ENCODE data around the gene FUT1. TPM values are rescaled to one million over a fixed set of nuclear protein-coding genes. Genes with fewer than 3 reads are reported as not detected.

FUT1 gene
- 1 to 10 TPM in 3 of 4 donors, under 1 TPM in 1; 0.54 to 3.5 (median 2.6) TPM for total RNA-seq

GRCh38 chr19:48752496-48753365 is at the start of gene FUT1:
TSS of gene FUT1 (minus strand) at chr19:48752641. CDS start at chr19:48751281, 1,360 bp downstream.
- peak; percentile 81 for ATAC-seq
- 0 to 4% methylated on average over 5 to 6 of the region's 73 CpGs for WGBS, 2 donors (ENCODE audit: low coverage in 1 of 2)
- no peaks in the 10 kb centered on the region for H3K9me3 ChIP-seq
- H3K4me1 ChIP-seq: peaks cover 0 to 22% (median 10%) of the 10 kb centered on the region in 3 donors
- H3K36me3 ChIP-seq: no peaks in the 10 kb centered on the region
- TF ChIP-seq CTCF (IDR thresholded peaks at IDR 0.05) (no peak), EP300 (IDR thresholded peaks at IDR 0.05) (no peak), POLR2AphosphoS5 (IDR thresholded peaks at IDR 0.05) (no peak), POLR2A (IDR thresholded peaks at IDR 0.05) (no peak)
- H3K4me3 ChIP-seq: peak within 1 kb of the TSS; percentile 5 to 47
- H3K27me3 ChIP-seq: peaks cover 60% of the 10 kb centered on the region
- H3K27ac ChIP-seq: peak within 1 kb of the TSS in 3 of 4 donors; percentile 20 to 66 (median 33)

- H3K9me3 ChIP-seq: no peaks in the 10 kb centered on the region
- WGBS, 2 donors (ENCODE audit: low coverage in 1 of 2): 63 to 93% methylated on average over 3 to 4 of the region's 44 CpGs
These were observed 47.2 kb upstream of the FUT1 start for GRCh38 chr19:48799358-48800300.

GRCh38 chr19:48798937-48799336 is 46.5 kb upstream of the FUT1 start:
- peaks cover 0 to 24% (median 14%) of the 10 kb centered on the region in 3 donors for H3K4me1 ChIP-seq
- H3K4me3 ChIP-seq: no peak overlapping the region
- H3K27me3 ChIP-seq: no peaks in the 10 kb centered on the region
- no CpG with 5 or more reads among the region's 6 CpGs for WGBS, 2 donors (ENCODE audit: low coverage in 1 of 2)
- no peak overlapping the region for H3K27ac ChIP-seq
- no peak for TF ChIP-seq POLR2A (IDR thresholded peaks at IDR 0.05)
- peaks cover 0 to 58% of the 10 kb centered on the region in 2 donors for H3K36me3 ChIP-seq
- H3K9me3 ChIP-seq: no peaks in the 10 kb centered on the region
- no peak for ATAC-seq

More at GRCh38 chr19:48799358-48800300, 47.2 kb upstream of the FUT1 start:
- peaks cover 0 to 63% of the 10 kb centered on the region in 2 donors for H3K36me3 ChIP-seq
- H3K27me3 ChIP-seq: no peaks in the 10 kb centered on the region
- no peak for TF ChIP-seq EP300 (IDR thresholded peaks at IDR 0.05)
- no peak for TF ChIP-seq POLR2AphosphoS5 (IDR thresholded peaks at IDR 0.05)
- TF ChIP-seq POLR2A (IDR thresholded peaks at IDR 0.05): no peak
- TF ChIP-seq CTCF (IDR thresholded peaks at IDR 0.05): no peak
- peaks cover 0 to 21% (median 11%) of the 10 kb centered on the region in 3 donors for H3K4me1 ChIP-seq
- H3K4me3 ChIP-seq: no peak overlapping the region
- H3K27ac ChIP-seq: no peak overlapping the region
- ATAC-seq: no peak

- Histone ChIP-seq H3K27ac (peak overlapping the region in 3 of 4 donors; percentile 85 to 92 (median 88)), H3K27me3 (no peaks in the 10 kb centered on the region), H3K36me3 (peaks cover 0 to 46% of the 10 kb centered on the region in 2 donors), H3K4me1 (peaks cover 0 to 24% (median 14%) of the 10 kb centered on the region in 3 donors), H3K4me3 (no peak overlapping the region), H3K9me3 (no peaks in the 10 kb centered on the region)
- 93 to 100% methylated on average over 3 to 4 of the region's 7 CpGs for WGBS, 2 donors (ENCODE audit: low coverage in 1 of 2)
- no peak for ATAC-seq
- TF ChIP-seq POLR2AphosphoS5 (IDR thresholded peaks at IDR 0.05): no peak
These were observed 44.7 kb upstream of the FUT1 start for GRCh38 chr19:48797103-48797502.

GRCh38 chr19:48796298-48797083 is 44.0 kb upstream of the FUT1 start:
- H3K9me3 ChIP-seq: no peaks in the 10 kb centered on the region
- 80 to 83% methylated on average over 1 to 4 of the region's 20 CpGs for WGBS, 2 donors (ENCODE audit: low coverage in 1 of 2)
- H3K27ac ChIP-seq: peak overlapping the region; percentile 69 to 92 (median 86)
- TF ChIP-seq CTCF (IDR thresholded peaks at IDR 0.05): no peak
- TF ChIP-seq POLR2AphosphoS5 (IDR thresholded peaks at IDR 0.05): no peak
- TF ChIP-seq EP300 (IDR thresholded peaks at IDR 0.05): no peak
- no peak for TF ChIP-seq POLR2A (IDR thresholded peaks at IDR 0.05)
- H3K27me3 ChIP-seq: no peaks in the 10 kb centered on the region
- peaks cover 0 to 24% (median 14%) of the 10 kb centered on the region in 3 donors for H3K4me1 ChIP-seq
- no peak for ATAC-seq
- peaks cover 0 to 46% of the 10 kb centered on the region in 2 donors for H3K36me3 ChIP-seq
- H3K4me3 ChIP-seq: no peak overlapping the region

All from gastroesophageal sphincter (tissue), 4 donors.